ENCODE data around the gene ZNF792.
"Not testable (repeated sequence)": the region's sequence is repeated elsewhere in the genome, so short reads cannot be mapped to it uniquely, and the experiment has no call there.

The ZNF792 gene

GRCh38 chr19:34970185-34970780, 6.3 kb upstream of the ZNF792 start:
- not testable (repeated sequence) for DNase-seq

- DNase-seq: no peak
These were observed 5.7 kb upstream of the ZNF792 start for GRCh38 chr19:34969721-34970120.

GRCh38 chr19:34967551-34967950, 3.5 kb upstream of the ZNF792 start:
- DNase-seq: no peak

DNA sequence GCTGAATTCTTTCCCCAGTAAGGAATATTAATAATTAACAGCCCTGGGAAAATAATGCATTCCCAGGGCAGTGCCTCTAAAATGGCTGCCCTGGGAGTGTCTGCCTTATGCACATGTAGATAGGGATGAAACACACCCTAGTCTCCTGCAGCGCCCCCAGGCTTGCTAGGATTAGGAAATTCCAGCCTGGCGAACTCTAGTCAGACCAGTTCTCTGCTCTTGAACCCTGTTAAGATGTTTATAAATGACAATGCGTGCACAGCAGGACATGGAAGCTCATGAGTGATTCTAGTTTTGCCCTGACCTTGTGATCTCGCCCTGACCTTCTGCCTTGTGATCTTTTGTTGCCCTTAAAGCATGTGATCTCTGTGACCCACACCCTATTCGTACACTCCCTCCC, 1.5 kb upstream of the ZNF792 start:
- not testable (repeated sequence) for DNase-seq

GRCh38 chr19:34964598-34964997, 569 bp upstream of the ZNF792 start:
- DNase-seq: no peak

- no peak for DNase-seq
These were observed 1.1 kb downstream of the ZNF792 start for GRCh38 chr19:34962687-34963572.

DNA sequence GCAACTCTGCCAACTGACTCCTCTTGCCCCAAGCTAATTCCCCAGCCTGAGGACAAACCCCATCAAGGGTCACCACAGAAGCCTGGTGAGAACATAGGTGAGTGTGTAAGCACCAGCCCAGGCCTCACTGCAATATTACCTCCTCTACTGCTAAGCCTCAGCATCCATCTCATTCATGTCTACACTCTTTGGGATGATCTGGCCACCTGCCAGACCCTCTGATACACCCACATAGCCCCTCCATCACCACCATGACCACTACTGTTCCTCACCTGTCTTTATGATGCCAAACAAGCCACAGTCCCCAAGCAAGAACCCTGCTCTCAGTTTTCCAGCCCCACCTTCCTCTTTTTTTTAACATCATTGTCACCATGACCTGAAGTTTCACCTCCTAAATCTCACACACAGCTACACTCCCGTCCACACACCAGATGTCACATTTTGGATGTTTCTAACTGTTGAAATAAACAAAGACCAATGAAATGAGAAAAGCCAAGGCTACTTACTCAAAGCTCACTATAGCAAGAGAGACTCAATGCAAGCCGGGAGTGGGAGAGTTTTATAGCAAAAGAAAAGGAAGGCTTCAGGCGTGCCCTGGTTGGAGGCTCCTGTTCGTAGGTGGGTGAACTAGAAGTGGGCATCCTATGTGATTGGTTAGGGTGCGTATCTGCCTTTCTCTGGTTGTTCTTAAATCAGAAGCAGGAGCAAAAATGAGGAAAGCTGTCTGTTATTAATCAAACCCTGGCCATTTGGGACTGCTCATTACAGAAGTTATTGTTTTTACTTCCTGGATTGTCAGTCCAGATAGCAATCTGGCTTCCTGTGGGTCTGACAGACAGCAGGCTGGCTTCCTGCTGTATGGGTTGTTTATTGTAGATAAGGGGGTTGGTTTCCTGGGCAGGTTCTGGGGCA, 2.0 kb downstream of the ZNF792 start:
- no peak for DNase-seq

GRCh38 chr19:34960940-34961679, 2.9 kb downstream of the ZNF792 start:
- DNase-seq: no peak

DNA sequence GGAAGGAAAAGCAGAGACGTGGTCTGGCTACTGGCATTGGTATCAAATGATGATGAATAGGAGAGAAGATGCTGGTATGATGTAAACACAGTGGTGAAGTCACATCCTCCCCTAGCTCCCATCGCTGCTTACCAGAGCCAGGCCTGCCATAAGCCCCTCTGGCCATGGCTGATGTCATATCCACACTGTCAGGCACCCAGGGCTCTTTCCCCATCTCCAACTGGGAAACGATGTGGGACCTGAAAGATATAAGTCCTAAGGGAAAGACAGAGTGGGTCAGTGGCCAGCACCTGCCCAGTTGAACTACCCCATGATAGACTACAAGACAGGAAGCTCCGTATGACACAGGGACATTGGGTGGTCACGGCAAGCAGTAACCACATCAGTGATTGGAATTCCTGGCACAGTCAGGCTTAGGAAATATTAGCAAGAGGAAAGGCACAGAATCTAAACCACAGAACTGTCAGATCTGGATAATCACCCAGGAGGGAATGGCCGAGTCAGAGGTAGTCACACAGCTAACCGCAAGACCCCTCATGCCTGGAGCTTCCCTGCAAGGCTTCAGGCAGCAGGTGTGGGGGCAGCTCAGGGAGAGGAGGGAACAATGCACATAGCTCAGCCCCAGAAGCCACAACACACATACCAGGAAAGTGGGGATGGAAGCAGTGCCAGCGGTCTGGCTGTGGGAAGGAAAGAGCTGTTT, 3.8 kb downstream of the ZNF792 start:
- no peak for DNase-seq

DNA sequence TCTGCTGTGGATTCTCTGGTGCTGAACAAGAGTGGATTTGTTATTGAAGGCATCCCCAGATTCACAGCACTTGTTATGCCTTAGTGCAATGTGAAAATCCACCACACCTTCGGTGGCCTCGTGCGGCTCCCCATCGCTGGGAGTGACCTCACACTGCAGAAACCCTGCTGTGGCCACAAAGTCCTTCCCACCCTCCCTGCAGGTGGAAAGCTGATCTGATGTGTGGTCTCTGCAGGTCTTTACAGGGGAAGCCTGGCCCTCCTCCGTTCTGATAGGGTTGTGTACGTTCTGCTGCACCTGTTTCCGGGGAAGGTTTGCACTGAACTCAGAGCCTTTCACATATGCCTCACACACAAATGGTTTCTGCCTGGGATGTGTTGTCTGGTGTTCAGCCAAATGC, 5.0 kb downstream of the ZNF792 start:
- no peak for DNase-seq

DNA sequence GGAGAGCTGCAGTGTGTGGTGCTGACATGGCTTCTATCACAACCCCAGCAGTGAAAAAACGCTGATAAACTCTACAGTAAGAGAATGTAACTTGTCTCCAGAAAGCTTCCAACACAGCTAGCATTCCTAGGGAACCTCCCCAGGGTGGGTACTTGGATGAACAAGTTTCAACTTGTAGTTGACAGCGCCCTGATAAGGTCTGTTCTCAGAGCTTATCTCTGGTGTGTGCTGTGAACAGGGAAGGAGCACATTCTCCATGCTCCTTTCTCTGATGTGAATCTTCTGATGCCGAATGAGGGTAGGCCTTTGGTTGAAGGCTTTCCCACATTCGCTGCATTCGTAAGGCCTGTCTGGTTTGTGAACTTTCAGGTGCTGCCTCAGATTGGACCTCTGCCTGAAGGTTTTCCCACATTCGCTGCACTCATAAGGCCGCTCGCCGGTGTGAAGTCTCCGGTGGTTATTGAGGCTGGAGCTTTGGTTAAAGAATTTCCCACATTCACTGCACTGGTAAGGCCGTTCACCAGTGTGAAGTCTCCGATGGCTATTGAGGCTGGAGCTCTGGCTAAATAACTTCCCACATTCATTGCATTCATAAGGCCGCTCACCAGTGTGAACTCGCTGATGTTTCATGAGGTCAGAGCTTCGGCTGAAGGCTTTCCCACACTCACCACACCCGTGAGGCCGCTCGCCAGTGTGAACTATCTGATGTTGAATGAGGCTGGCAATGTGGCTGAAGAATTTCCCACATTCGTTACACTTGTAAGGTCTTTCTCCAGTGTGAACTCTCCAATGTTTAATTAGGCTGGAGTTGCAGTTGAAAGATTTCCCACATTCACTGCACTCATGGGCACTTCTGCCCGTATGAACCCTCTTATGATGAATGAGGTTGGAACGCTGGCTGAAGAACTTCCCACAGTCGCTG, 5.9 kb downstream of the ZNF792 start:
- DNase-seq: no peak

GRCh38 chr19:34953092-34953491, 10.9 kb downstream of the ZNF792 start:
- DNase-seq: no peak

DNA sequence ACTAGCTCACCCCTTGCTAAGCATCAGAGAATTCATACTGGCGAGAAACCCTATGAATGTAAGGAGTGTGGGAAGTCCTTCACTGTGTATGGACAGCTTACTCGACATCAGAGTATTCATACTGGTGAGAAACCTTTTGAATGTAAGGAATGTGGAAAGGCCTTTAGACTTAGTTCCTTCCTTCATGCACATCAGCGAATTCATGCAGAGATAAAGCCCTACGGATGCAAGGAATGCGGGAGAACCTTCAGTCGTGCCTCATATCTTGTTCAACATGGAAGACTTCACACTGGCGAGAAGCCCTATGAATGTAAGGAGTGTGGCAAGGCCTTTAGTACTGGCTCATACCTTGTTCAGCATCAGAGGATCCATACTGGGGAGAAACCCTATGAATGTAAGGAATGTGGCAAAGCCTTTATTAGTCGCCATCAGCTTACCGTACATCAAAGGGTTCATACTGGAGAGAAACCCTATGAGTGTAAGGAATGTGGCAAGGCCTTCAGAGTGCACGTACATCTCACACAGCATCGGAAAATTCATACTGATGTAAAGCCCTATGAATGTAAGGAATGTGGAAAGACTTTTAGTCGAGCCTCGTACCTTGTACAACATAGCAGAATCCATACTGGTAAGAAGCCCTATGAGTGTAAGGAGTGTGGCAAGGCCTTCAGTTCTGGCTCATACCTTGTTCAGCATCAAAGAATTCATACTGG, 20.0 kb downstream of the ZNF792 start:
- no peak for DNase-seq

- DNase-seq: no peak
These were observed 25.1 kb downstream of the ZNF792 start for GRCh38 chr19:34938886-34939285.

- DNase-seq: no peak
These were observed 27.8 kb downstream of the ZNF792 start for GRCh38 chr19:34936184-34936583.

DNA sequence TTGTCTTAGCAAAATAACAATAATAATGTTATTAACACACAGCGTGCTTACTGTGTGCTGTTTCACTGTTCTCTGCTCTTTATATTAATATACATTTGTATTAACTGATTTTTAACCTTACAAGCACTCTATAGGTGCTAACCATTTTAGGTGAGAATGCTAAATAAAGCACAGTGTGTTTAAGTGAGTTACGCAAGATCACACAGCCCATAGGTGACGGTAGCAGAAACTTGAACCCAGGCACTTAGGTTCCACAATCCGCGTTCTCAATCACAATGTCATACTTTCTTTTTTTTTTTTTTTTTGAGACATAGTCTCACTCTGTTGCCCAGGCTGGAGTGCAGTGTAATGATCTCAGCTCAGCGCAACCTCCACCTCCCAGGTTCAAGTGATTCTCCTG, 31.5 kb downstream of the ZNF792 start:
- DNase-seq: no peak

GRCh38 chr19:34926685-34927375, 37.2 kb downstream of the ZNF792 start, which contains the start of gene ZNF30:
ZNF30 (plus strand) TSS chr19:34926903; CDS start chr19:34929948, 3,045 bp downstream.
- peak; percentile 89 for DNase-seq

GRCh38 chr19:34926361-34926684, 37.7 kb downstream of the ZNF792 start:
- no peak for DNase-seq

- DNase-seq: no peak
These were observed 38.7 kb downstream of the ZNF792 start for GRCh38 chr19:34925278-34925855.

All from activated CD4-positive, alpha-beta T cell treated with anti-CD3 and anti-CD28 coated beads for 48 hours (primary cell).